OCI-LY3 (cell line): Measurements from ENCODE around the gene KIAA1671.

ENCODE experiments used
- CTCF ChIP-seq: fragments of 200-600, 300-600 bp; sonication (generic); IDR thresholded peaks from 2 replicates; pipeline ENCODE4 v1.5.1; 2014; ENCODE audit warnings: antibody characterized with exemption, low read length, low read depth
- EZH2phosphoT487 ChIP-seq: fragments of 200-600 bp; shearing (Covaris generic); IDR thresholded peaks from 2 replicates; pipeline ENCODE4 v1.6.1; 2018; ENCODE audit warnings: antibody characterized with exemption, mixed run types, low read depth

- TF ChIP-seq CTCF (no peak), EZH2phosphoT487 (no peak)
These were observed 29.1 kb downstream of the KIAA1671 start for GRCh38 chr22:24981656-24982055.
